Hepatic stellate cell (primary cell): ENCODE measurements around the gene BMX.

Experiments
- DNase-seq: peaks from one replicate; pipeline ENCODE4 v3.0.0; 2011; ENCODE audit warnings: low spot score

Gene BMX

DNA sequence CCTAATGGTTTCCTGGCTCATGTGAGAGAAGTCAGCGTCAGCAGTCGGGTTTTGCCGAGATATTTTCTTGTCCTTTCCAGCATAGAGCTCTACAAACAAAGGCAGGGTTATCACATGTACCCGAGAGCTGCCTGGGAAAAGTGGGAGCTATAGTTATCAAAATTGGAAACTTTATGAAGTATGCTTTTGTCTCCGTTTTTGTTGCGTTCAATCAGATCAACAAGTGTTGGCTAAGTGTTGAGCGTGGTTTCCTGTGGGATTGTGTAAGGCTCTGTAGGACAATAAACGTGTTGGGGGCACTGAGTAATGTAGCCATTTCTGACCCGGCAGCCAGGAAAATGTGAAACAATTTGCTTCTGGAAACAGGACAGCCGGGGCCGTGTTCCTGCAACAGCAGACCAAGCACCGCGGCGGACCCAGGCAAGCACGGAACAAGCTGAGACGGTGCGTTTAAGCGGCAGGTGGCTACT lies at the start of gene BMX:
BMX (plus strand) TSS at position 311 of the 470 bp plus-strand sequence. CDS start 7,547 bp downstream, outside the sequence.
- DNase-seq, result no peak

DNA sequence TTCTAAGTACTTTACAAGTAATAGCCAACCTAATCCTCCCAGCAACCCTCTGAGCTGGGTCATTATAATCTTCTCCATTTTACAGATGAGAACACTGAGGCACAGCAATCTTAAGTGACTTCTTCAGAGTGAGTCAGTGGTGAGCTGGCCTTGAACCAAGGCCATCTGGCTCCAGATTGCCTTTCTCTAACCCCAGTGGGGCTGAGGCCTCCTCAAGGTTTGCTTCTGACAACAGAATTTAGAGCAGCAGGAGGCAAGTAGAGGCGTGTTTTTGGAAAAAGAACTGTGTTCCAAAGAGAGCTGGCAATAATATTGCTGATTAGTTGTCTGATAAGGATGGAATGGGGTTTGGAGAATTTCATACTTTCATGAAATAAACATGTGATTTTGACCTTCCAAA lies 48.7 kb upstream of the BMX start:
- DNase-seq, result no peak

DNA sequence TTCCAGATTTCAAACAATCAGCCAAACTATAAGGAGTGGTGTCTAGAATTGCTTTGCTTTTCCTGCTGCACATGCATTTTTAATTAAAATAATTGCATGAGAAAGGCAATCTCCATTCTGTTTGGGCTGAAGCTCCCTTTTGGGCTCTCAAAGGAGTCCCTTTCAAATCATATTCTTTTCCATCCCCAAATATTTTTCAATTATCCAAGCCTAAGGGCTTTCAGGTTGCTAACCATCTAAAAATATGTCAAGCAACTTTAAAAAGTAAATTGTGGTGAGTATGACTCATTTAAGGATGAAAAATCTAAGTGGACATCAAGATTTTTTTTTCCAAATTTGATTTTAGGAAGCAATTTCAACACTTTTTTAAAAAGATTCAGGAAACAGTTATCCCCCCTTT lies 35.9 kb upstream of the BMX start:
- no peak for DNase-seq

DNA sequence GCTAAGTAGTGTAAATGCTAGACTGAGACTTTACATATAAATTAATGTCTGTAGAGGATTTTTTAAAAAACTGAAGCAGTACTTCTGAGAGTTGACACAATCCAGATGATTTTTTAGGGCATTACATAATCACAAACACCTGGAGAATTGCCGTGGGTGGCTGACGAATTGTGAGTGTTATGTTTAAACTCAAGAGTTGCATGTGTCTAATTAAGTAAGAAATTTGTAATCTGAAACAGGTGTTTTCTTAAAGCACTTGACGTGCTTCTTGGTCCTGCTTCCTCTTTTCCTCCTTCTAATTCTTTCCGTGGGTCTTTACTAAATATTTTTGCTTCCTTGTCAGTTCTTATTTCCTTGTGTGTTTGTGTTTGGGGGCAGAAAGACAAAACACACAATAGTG lies 35.3 kb upstream of the BMX start:
- no peak for DNase-seq

DNA sequence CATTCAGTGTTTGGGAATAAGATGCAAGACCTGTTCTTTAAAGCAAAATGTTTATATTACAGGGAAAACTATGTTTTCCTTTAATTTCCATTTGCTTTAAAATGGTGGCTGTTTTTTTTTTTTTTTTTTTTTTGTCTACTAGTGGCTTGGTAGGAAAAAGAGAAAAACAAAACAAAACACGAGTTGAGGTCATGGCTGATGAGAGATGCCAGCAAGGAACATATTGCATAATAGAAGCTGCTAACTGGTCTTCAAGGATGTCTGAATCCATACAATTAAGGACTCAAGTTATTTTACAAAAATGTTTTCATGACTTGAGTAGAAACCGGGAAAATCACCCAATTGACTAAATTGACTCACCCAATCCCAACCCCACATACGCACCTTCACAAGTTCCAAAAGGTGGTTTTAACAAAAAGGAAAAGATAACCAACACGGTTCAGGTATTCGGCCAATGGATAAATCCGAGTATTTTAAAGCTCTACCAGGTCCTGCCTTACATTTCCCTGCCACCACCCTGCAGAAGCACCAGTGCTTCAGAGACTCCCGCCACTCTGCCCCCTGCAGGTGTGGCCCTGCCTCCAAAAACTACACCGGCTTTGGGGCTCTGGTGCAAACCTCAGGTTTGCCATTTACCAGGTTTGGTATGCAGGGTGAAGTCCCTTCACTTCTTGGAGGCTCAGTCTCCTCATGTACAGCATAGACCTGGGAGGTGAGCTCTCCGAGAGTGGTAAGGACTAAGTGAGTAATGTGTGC lies 34.5 kb upstream of the BMX start:
- no peak for DNase-seq

DNA sequence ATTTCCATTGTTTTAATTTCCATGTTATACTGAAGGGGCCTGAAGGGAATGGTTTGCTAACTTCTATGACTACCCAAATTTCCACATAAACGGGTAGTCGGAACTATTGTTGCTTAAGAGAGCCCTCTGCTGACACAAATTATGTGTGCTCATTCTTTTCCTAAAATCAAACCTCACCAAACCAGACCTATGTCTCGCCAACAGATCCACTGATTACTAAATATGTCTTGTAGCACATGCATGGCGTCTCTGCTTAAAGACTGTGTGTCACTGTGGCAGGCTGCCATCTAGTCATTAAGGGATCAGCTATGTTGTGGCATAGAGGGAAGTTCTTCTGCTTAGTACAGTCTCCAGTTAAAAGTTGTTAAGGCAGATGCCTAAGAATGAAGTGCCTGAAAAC lies 32.6 kb upstream of the BMX start:
- peak; percentile 23 for DNase-seq

DNA sequence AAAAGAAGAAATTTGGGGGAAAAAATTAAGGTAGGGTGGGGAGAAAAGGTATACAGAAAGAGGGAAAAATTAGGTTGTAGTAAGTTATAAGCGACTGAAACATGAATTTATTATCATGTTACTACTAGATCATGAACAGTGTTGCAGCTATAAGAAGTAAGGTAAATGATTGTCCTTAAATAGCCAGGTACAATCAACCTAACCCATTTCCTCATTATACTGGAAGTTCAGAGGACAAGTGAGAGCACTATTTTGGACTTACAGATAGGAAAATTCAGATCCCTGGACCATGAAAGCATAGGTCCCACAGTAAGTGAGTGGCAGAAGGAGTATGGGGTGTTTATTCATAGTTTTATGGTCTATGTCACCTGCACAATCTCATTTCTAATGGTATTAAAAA lies 31.0 kb upstream of the BMX start:
- DNase-seq, result no peak

DNA sequence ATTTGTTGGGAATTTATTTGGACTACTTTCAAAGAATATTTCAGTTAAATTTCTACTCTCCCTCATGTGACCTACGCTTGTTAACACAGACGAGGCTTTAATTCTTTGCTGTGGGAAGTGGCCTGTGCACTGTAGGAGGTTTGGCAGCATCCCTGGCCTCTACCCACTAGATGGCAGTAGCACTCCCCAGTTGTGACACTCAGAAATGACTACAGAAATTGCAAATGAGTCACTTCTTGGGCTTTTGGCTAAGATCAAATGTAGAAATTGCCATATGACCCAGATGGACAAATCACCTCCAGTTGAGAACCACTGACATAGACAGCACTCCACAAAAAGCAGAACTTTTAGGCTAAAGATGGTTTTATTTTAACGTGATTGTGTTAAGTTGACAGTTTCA lies 29.6 kb upstream of the BMX start:
- peak; percentile 22 for DNase-seq

DNA sequence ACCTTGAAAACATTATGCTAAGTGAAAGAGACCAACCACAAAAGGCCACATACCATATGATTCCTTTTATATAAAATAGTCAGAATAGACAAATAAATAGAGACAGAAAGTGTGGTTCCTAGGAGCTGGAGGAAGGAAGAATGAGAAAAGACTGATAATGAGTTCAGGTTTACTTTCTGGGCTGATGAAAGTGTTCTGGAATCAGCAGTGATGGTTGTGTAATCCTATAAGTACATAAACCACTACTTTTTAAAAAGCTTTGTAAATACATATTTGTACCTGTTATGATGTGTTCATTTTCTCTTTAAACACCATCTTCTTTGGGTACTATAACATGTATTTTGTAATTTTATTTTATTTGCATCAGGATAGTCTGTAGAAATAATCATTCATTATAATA lies 28.1 kb upstream of the BMX start:
- DNase-seq, result no peak

DNA sequence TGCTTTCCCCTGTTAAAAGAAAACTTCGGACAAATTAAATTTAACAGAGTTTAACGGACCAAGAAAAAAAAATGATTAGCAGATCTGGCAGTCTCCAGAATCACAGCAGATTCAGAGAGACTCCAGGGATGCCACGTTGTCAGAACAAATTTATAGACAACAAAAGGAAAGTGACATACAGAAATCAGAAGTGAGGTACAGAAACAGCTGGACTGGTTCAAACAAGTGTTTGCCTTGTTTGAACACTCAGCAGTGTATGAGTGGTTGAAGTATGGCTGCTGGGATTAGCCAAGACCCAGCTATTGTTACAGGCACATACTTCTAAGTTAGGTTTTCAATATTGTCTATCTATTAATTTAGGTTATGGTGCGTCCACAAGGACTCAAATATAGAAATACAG lies 26.6 kb upstream of the BMX start:
- DNase-seq, result no peak

DNA sequence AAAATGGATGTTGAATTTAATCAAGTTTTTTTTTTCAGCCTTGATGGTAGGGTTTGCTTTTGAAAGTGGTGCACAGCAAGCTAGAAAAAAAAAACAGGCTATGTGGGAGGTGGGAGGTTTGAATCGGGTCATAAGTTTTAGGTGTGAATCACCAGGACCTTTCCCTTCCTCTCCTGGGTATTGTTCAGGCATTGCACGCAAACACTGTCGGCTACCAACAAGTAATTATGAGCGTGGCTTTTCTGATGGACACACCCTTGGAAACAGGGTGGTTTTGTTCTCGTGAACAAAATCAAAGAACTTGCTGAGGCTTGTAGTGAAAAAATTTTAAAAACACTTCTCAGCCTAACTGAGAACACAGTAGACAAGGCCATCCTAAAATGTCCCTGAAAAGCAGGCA lies 25.6 kb upstream of the BMX start:
- DNase-seq, result no peak

DNA sequence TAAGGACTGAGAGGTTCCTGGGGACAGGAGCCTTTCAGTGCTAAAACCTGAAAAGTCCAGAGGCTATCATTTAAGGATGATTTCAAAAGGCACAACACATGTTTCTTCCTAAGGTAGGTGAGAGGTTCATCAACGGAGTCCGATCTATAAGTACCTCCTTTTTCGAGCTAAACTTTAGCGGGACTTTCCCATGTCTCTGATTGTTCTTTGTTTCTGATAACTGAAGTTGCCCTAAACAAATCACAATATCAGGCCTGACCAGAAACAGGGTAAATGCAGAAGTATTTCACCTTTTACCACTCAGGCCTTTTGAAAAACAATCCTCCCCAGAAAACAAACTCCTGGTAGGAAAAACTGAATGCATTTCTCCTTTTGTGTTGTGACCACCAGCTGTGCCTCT lies 25.1 kb upstream of the BMX start:
- no peak for DNase-seq

DNA sequence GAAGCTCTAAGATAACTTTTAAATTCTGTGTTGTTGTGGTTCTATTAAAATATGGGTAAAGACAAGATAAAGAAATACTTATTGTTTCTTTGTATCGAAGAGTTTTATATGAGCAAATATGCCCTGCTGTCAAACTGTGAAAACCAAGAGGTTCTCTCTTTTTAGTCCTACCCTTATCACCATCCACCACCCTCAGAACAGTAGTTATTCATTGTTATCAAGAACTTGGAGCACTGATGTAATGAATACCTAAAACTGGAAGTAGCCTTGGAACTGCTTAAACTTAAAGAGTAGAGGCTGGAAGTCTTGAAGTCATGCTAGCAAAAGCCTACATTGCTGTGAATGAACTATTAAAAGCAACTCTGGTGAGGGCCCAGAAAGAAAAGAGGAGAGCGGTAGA lies 16.7 kb upstream of the BMX start:
- DNase-seq, result no peak

DNA sequence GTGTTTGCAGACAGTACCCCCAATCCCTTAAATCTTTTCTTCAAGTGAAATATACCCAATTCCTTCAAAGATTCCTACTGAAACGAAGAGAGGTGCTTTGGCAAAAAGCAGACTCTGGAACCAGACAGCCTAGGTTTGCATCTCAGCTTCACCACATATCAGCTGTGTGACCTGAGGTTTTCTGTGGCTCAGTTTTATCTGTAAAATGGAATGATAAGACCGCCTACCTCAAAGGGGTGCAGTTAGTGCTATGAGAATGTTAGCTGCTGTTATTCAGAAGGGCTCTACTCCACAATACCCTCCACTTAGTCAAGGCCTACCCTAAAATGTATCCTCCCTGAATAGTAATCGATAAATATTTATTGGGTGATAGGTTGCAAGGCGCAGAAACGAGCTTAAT lies 8.1 kb upstream of the BMX start:
- DNase-seq, result no peak

DNA sequence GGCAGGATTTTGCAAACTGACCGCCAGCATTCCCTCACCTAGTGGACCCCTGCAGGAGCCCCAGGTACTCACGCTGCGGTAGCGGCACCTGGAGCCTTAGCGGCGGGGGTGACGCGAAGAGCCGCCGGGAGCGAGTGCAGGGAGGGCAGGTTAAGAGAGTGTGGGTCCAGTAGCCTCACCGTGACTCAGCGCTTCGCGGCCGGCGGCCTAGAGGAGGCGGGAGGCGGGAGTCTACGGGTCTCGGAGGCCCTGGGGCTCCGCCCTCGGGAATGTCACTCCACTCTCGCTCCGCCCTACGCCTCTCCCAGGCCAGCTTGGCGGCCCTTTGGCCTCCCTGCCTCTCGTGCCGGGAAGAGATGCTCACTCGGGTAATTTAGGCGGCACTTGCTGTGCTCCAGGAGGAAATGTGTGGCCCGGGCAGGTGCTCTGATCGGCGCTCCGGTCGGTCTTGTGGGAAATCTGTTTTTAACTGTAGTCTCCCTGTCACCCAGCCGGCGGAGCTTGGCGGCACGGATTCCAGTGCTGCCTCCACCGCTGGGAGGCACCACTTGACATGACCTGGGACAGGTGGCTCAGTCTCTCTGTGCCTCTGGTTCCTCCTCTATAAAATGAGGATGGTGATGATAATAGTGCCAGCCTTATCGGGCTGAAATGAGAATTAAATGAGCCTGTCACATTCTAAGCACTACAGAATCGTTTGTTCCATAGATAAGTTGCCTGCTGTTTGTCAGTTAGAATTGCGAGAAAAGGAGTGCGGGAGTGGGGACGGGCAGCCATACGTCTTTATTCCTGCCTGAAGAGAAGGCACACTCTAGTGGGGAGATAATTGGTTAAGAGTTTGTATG lies 7.3 kb upstream of the BMX start, which contains the start of gene PIR:
PIR (minus strand) TSS at position 216 of the 845 bp plus-strand sequence. CDS start 2,076 bp downstream, outside the sequence.
- DNase-seq, result peak; percentile 87

DNA sequence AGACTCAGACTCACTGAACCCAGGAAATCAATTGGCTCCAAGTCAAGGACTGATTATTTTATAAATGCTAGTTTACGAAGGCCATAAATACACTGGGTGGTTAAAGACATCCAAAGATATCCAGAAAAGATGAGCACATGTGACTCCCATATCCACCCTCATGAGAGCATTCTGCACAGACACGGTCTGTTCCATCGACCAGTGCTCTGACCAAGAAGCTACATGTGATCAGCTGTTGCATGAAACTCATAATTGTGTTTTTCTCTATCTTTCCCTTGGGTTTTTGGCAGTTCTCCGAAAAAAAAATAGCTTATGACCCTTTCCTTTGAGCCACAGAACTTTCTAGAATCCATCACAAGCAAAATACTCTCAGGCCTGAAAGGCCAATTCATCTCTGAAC lies 4.8 kb upstream of the BMX start:
- DNase-seq, result no peak

DNA sequence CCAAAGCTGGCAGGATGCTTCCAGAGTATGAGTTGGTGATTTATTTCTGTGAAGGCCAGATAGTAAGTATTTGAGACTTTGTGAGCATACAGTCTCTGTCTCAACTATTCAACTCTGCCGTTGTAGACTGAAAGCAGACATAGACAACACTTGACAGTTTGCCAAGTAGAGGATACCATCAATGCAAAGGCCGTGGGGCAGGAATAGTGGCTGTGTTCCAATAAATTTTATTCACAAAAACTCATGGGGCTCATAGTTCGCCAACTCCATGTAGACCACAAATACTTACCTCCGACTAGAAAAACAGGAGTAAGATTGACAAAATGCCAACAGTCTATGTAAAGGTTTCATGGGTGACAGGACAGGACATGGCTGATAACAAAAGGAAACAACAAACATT lies 3.8 kb upstream of the BMX start:
- no peak for DNase-seq

DNA sequence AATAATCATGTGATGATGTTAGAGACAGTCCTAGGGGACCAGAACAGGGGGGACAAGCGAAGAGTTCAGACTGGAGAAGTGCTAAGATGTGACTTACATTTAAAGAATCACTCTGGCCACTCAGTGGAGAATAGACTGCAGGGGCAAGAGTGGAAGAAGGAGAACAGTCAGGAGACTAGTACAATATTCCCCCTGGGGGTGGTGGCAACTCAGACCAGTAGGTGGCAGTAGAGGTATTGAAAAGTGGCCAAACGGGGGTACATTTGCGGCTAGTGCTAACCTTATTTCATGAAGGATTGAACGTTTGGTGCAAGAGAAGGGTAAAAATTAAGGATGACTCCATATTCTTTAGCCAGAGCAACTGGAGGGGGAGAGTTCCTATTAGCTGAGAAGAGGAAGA lies 2.7 kb upstream of the BMX start:
- DNase-seq, result peak; percentile 54

DNA sequence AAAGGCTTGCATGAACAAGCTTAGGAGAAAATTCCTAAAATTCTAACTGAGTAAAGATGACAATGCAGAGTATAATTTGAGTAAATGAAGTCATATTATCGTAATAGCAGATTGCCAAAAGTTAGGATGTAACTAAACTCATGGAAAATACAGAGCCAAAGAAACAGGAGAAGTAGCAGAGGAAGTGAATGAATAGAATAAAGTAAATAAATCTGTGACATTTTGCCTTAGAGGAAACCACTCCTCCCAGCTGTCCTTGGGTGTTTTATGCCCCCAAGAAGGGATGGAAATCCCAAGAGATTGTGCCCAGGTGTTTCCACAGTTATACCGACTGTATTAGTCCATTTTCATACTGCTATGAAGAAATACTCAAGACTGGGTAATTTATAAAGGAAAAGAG lies 1.9 kb upstream of the BMX start:
- DNase-seq, result no peak

DNA sequence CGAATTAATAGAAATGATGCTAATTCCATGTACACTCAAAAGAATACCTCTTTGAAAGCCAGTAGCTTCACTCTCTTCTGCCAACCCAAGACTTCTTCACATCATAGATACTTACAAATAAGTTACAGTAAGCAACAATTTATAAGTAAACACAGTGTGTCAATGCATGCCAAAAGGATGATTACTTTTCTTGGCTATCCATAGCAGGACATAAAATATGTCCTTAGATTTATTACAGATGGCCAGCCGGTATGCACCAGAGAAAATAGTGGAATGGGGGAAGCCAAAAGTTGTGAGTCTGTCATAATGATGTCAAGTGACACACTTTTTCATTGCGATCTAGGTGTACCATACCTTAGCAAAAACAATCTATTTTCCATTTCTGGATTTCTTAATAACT lies 631 bp upstream of the BMX start:
- no peak for DNase-seq

DNA sequence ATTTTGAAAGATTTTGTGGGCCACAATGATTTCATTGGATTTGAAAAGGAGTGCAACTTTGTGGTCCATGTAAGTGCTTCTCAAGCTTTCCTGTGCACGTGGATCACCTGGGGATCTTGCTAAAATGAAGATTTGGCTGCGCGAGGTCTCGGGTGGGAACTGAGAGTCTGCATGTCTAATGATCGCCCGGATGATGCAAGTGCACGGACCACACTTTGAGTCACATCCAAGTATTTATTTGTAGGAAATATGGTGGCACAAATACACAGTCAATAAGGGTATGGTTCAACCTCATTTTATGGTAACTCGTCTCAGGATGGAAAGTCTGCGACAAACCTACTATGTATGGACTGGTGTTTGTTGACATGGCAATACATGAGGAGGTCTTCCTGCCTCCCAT lies 899 bp downstream of the BMX start:
- no peak for DNase-seq

DNA sequence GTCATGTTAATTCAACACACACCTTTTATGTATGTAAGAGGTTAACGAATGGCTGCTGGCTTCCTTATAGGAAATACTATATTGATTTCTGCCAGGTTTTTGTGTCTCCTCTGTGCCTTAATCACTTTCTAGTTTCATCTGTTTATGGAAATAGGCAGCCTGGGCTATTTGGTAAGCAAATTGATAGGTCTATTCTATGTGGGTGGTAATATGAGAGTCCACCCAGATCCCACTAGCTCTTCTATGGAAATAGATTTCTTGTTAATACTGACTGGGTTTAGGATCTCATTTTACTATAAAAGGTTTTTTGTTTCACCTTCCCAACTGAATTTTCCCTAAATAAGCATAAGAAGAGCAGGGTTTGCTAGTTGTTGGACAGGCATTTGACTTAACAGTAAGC lies 4.1 kb downstream of the BMX start:
- DNase-seq, result no peak

DNA sequence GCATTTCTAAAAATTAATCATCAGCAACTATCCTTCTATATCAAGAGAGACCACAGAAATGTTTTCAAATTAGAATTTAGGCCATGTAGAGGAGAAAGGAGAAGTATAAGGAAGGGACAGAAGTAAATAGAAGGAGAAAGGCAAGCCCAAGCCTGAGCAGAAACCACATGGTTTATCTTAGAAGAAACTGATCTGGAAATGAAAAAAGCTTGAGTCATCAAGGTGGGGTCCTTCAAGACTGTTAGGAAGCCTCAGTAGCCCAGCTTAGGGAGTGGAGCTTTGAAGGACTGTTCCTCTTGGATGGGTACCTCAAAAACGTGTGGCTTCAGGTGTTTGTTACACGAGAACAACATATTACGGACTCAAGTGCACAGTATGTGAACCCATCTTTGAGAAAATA lies 4.5 kb downstream of the BMX start:
- no peak for DNase-seq
